OCI-LY1 (cell line): ENCODE measurements around the gene RNF212.

Source experiments
- H2AFZ ChIP-seq: fragments of 200-600 bp; sonication (generic), shearing (Covaris generic); 2 replicates; pipeline ENCODE4 v1.6.0; 2014; ENCODE audit warnings: antibody characterized with exemption, mild to moderate bottlenecking, low read length
- H3F3A ChIP-seq: fragments of 200-600 bp; sonication (generic), shearing (Covaris generic); 2 replicates; pipeline ENCODE4 v1.6.0; 2014; ENCODE audit warnings: mild to moderate bottlenecking, antibody characterized with exemption, low read length, moderate library complexity; ENCODE audit not compliant: insufficient read depth
- H3K27ac ChIP-seq: fragments of 200-600 bp; sonication (generic); 2 replicates; pipeline ENCODE4 v1.5.1; 2014; ENCODE audit warnings: low read length, mixed run types, mild to moderate bottlenecking, low read depth; ENCODE audit not compliant: poor library complexity, severe bottlenecking
- H3K27me3 ChIP-seq: fragments of 200-600 bp; sonication (generic); 2 replicates; pipeline ENCODE4 v1.6.0; 2014; ENCODE audit warnings: antibody characterized with exemption, mild to moderate bottlenecking, low read length, moderate library complexity; ENCODE audit not compliant: insufficient read depth
- H3K36me3 ChIP-seq: fragments of 200-600 bp; sonication (generic); 2 replicates; pipeline ENCODE4 v1.6.1; 2014; ENCODE audit warnings: mild to moderate bottlenecking, antibody characterized with exemption, low read length, moderate library complexity, mixed read lengths; ENCODE audit not compliant: insufficient read depth
- H3K4me1 ChIP-seq: fragments of 200-600 bp; sonication (generic); 2 replicates; pipeline ENCODE4 v1.5.1; 2014; ENCODE audit warnings: mild to moderate bottlenecking, low read length, moderate library complexity; ENCODE audit not compliant: insufficient read depth, severe bottlenecking
- H3K4me2 ChIP-seq: fragments of 200-600 bp; sonication (generic), shearing (Covaris generic); 2 replicates; pipeline ENCODE4 v1.6.1; 2014; ENCODE audit warnings: low read length
- H3K4me3 ChIP-seq: fragments of 200-600 bp; sonication (generic); 2 replicates; pipeline ENCODE4 v1.5.1; 2014; ENCODE audit warnings: low read length, low read depth, mild to moderate bottlenecking, mixed read lengths; ENCODE audit not compliant: poor library complexity, severe bottlenecking
- H3K79me2 ChIP-seq: fragments of 200-600 bp; shearing (Covaris generic); 2 replicates; pipeline ENCODE4 v1.6.1; 2016; ENCODE audit warnings: mixed run types, low read length, mixed read lengths; ENCODE audit not compliant: insufficient read depth
- H3K9ac ChIP-seq: fragments of 200-600 bp; sonication (generic), shearing (Covaris generic); 2 replicates; pipeline ENCODE4 v1.6.1; 2014; ENCODE audit warnings: mild to moderate bottlenecking, low read length, mixed read lengths
- H3K9me2 ChIP-seq: fragments of 200-600 bp; sonication (generic), shearing (Covaris generic); 2 replicates; pipeline ENCODE4 v1.6.1; 2014; ENCODE audit warnings: low read depth, mild to moderate bottlenecking, low read length, mixed read lengths
- H3K9me3 ChIP-seq: fragments of 200-600 bp; shearing (Covaris generic); 2 replicates; pipeline ENCODE4 v1.6.1; 2014; ENCODE audit warnings: low read length, mixed read lengths
- H4K20me1 ChIP-seq: fragments of 200-600 bp; sonication (generic), shearing (Covaris generic); 2 replicates; pipeline ENCODE4 v1.6.0; 2016; ENCODE audit warnings: mild to moderate bottlenecking, low read length; ENCODE audit not compliant: insufficient read depth
- CTCF ChIP-seq: fragments of 200-600 bp; sonication (generic), shearing (Covaris generic); IDR thresholded peaks from 2 replicates; pipeline ENCODE4 v1.5.1; 2017; ENCODE audit warnings: mild to moderate bottlenecking, antibody characterized with exemption, low read length, moderate library complexity, mixed read lengths
- EZH2 ChIP-seq: fragments of 200-600 bp; sonication (generic), shearing (Covaris generic); IDR thresholded peaks from 2 replicates; pipeline ENCODE4 v1.8.0; 2017; ENCODE audit warnings: borderline replicate concordance, mixed run types, mild to moderate bottlenecking, antibody characterized with exemption, low read length, moderate library complexity, mixed read lengths

Gene RNF212

GRCh38 chr4:1061760-1062159, 51.6 kb downstream of the RNF212 start:
- Histone ChIP-seq H3K27ac (no peak overlapping the region), H3K4me3 (no peak overlapping the region), H3K36me3 (no peaks in the 10 kb centered on the region), H3K9ac (no peak overlapping the region), H3K4me1 (no peaks in the 10 kb centered on the region), H3K9me3 (no peaks in the 10 kb centered on the region), H3F3A (no peaks in the 10 kb centered on the region), H3K4me2 (no peak overlapping the region), H3K79me2 (no peaks in the 10 kb centered on the region), H3K27me3 (no peaks in the 10 kb centered on the region), H3K9me2 (no peaks in the 10 kb centered on the region), H2AFZ (no peak overlapping the region), H4K20me1 (no peaks in the 10 kb centered on the region)
- TF ChIP-seq EZH2 (no peak), CTCF (no peak)

- Histone ChIP-seq H3K27me3 (no peaks in the 10 kb centered on the region), H3K79me2 (no peaks in the 10 kb centered on the region), H4K20me1 (no peaks in the 10 kb centered on the region), H3K9me3 (no peaks in the 10 kb centered on the region), H3K9ac (no peak overlapping the region), H2AFZ (no peak overlapping the region), H3K9me2 (no peaks in the 10 kb centered on the region), H3K4me2 (no peak overlapping the region), H3K4me3 (no peak overlapping the region), H3K4me1 (peaks cover 2% of the 10 kb centered on the region), H3F3A (no peaks in the 10 kb centered on the region), H3K36me3 (no peaks in the 10 kb centered on the region), H3K27ac (no peak overlapping the region)
- TF ChIP-seq EZH2 (no peak), CTCF (no peak)
Observed at GRCh38 chr4:1061056-1061700, 52.2 kb downstream of the RNF212 start.

- peaks cover 7% of the 10 kb centered on the region for H3K4me1 ChIP-seq
- no peak overlapping the region for H2AFZ ChIP-seq
- no peaks in the 10 kb centered on the region for H3K36me3 ChIP-seq
- H3K9ac ChIP-seq, result no peak overlapping the region
- H3K9me3 ChIP-seq, result no peaks in the 10 kb centered on the region
- no peaks in the 10 kb centered on the region for H4K20me1 ChIP-seq
- no peaks in the 10 kb centered on the region for H3K9me2 ChIP-seq
- no peak overlapping the region for H3K4me3 ChIP-seq
- no peaks in the 10 kb centered on the region for H3K79me2 ChIP-seq
- no peak overlapping the region for H3K27ac ChIP-seq
- H3K4me2 ChIP-seq, result no peak overlapping the region
- TF ChIP-seq CTCF (no peak), EZH2 (no peak)
- no peaks in the 10 kb centered on the region for H3K27me3 ChIP-seq
- no peaks in the 10 kb centered on the region for H3F3A ChIP-seq
Observed at GRCh38 chr4:1060621-1061020, 52.7 kb downstream of the RNF212 start.
